HEK293T (cell line): ENCODE data around the gene ARHGAP28.
A peak's percentile ranks its signal among the peaks of the same experiment; 100 is the strongest.

Source experiments
- CTCF ChIA-PET: fragments of 350-600 bp; formaldehyde crosslinking; extraction: SDS; loops from one replicate; lab custom pipeline; 2021; ENCODE audit warnings: antibody characterized with exemption, inconsistent platforms; lab: Yijun Ruan, JAX
- POLR2A ChIA-PET: fragments of 350-600 bp; formaldehyde crosslinking; extraction: SDS; loops from one replicate; lab custom pipeline; 2020; ENCODE audit warnings: antibody characterized with exemption, inconsistent platforms; lab: Yijun Ruan, JAX
- DNase-seq: peaks from one replicate; pipeline ENCODE4 v3.0.0; 2012; ENCODE audit warnings: mixed read lengths; ENCODE audit errors: extremely low spot score
- ARNT ChIP-seq: fragments of 450-650 bp; IDR thresholded peaks from 2 replicates; pipeline ENCODE4 v1.6.1; 2017; ENCODE audit warnings: mild to moderate bottlenecking
- BHLHE40 ChIP-seq: fragments of 450-650 bp; IDR thresholded peaks from 2 replicates; pipeline ENCODE4 v1.6.1; 2016; ENCODE audit warnings: mild to moderate bottlenecking, moderate library complexity, borderline replicate concordance
- CTBP1 ChIP-seq: fragments of 450-650 bp; IDR thresholded peaks from 2 replicates; pipeline ENCODE4 v1.6.1; 2016; ENCODE audit warnings: borderline replicate concordance
- ELF4 ChIP-seq: fragments of 450-650 bp; IDR thresholded peaks from 2 replicates; pipeline ENCODE4 v1.6.1; 2017; ENCODE audit warnings: antibody characterized with exemption
- FOXA1 ChIP-seq: fragments of 450-650 bp; IDR thresholded peaks from 2 replicates; pipeline ENCODE4 v1.6.1; 2016; ENCODE audit warnings: mild to moderate bottlenecking
- FOXK2 ChIP-seq: fragments of 450-650 bp; IDR thresholded peaks from 2 replicates; pipeline ENCODE4 v1.6.1; 2016; ENCODE audit warnings: mild to moderate bottlenecking
- FOXM1 ChIP-seq: fragments of 450-650 bp; IDR thresholded peaks from 2 replicates; pipeline ENCODE4 v1.6.1; 2017; ENCODE audit warnings: mild to moderate bottlenecking, borderline replicate concordance
- HDGF ChIP-seq: fragments of 450-650 bp; IDR thresholded peaks from 2 replicates; pipeline ENCODE4 v1.6.1; 2017; ENCODE audit warnings: antibody characterized with exemption, borderline replicate concordance
- L3MBTL2 ChIP-seq: fragments of 450-650 bp; conservative IDR thresholded peaks from 2 replicates; pipeline ENCODE4 v1.6.1; 2016; ENCODE audit warnings: mild to moderate bottlenecking
- LEF1 ChIP-seq: fragments of 450-650 bp; IDR thresholded peaks from 2 replicates; pipeline ENCODE4 v1.6.1; 2017; ENCODE audit warnings: mild to moderate bottlenecking, borderline replicate concordance
- NFRKB ChIP-seq: fragments of 450-650 bp; IDR thresholded peaks from 2 replicates; pipeline ENCODE4 v1.6.1; 2016; ENCODE audit warnings: mild to moderate bottlenecking, moderate library complexity
- SP1 ChIP-seq: fragments of 450-650 bp; IDR thresholded peaks from 2 replicates; pipeline ENCODE4 v1.6.1; 2017
- SUZ12 ChIP-seq: fragments of 450-650 bp; IDR thresholded peaks from 2 replicates; pipeline ENCODE4 v1.6.1; 2016; ENCODE audit warnings: mild to moderate bottlenecking
- TARDBP ChIP-seq: fragments of 450-650 bp; IDR thresholded peaks from 2 replicates; pipeline ENCODE4 v1.6.1; 2016
- ZNF384 ChIP-seq: fragments of 450-650 bp; IDR thresholded peaks from 2 replicates; pipeline ENCODE4 v1.6.1; 2016
- TF ChIP-seq, protein P1 (sequence below): fragments of 450-650 bp; IDR thresholded peaks from 2 replicates; pipeline ENCODE4 v1.6.1; 2016

The ARHGAP28 gene

DNA sequence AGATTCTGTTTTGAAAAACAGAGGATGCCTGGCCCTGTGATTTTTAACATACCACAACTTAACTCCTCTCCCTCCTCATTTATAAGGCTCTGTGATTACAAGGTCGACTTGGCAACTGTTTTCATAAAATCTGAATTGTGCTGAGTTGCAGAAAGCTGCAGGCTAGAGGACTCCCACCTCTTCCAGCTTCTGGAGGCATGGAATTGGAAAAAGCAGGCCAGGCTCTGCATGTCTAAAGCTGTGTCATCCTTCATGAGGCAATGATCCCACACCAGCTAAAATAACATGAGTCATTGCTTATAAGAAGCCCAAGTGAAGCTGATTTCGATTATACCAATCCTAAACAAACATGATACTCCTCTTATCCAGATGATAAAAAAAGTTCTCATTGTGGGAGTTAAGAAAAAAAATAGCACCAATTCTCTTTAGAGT lies 11.7 kb downstream of the ARHGAP28 start:
- POLR2A ChIA-PET = interaction anchor here (1.3 to 1.4 kb wide), 2 partner anchors 9 to 13 kb away, joined by 4 read pairs; no protein-coding TSS in a partner anchor
- CTCF ChIA-PET = interaction anchor here (0.6 kb wide), 1 partner anchor 294 kb away, joined by 3 read pairs; no protein-coding TSS in a partner anchor
- DNase-seq = peak; percentile 10
- TF ChIP-seq ARNT (no peak), SUZ12 (no peak), FOXA1 (no peak), LEF1 (no peak)
- TF ChIP-seq, protein P1, sequence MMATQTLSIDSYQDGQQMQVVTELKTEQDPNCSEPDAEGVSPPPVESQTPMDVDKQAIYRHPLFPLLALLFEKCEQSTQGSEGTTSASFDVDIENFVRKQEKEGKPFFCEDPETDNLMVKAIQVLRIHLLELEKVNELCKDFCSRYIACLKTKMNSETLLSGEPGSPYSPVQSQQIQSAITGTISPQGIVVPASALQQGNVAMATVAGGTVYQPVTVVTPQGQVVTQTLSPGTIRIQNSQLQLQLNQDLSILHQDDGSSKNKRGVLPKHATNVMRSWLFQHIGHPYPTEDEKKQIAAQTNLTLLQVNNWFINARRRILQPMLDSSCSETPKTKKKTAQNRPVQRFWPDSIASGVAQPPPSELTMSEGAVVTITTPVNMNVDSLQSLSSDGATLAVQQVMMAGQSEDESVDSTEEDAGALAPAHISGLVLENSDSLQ = no peak

DNA sequence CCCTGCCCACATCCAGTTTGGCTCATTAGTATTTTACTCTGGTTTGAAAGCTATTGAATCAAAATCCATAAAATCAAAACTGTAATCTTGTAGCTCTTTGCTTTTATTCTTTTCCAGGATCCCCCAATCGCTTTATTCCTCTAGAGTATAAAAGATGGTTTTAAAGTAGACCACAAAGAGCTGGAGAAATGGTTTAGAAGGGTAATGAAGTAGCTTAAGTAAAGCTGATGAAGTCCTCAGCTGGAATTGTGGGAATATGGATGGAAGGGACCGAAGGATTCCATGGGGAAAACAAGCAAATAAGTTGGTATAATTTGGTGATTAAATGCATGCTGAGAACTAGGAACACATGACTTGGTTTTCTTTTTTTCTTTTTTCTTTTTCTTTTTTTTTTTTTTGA lies 12.3 kb downstream of the ARHGAP28 start:
- no peak for DNase-seq
- CTCF ChIA-PET = interaction anchor here (0.6 kb wide), 1 partner anchor 108 kb away, joined by 3 read pairs; no protein-coding TSS in a partner anchor
- no peak for TF ChIP-seq BHLHE40
- TF ChIP-seq, protein P1 = no peak
- no peak for TF ChIP-seq TARDBP
- TF ChIP-seq SUZ12 = no peak
- no peak for TF ChIP-seq HDGF
- no peak for TF ChIP-seq LEF1
- no peak for TF ChIP-seq SP1
- no peak for TF ChIP-seq ELF4
- POLR2A ChIA-PET = interaction anchor here (1.4 kb wide), 1 partner anchor 10 kb away, joined by 4 read pairs; no protein-coding TSS in a partner anchor

DNA sequence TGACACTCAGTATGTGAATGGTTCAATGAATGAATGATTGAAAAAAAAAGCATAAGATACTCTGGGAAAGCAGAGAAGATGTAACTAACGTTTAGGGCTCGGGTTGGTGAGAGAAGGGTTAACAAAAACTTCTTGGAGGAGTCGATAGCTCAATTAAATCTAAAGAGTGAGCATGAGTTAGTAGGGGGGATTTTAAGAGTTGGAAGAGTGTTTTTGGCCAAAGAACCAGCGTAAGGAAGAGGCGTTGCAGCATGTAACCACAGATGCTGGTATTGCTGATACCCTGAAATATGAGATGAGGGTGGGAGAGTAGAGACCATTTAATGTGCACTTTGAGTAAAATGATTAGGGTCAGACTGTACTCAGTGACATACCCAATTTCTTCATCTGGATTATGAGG lies 14.5 kb downstream of the ARHGAP28 start:
- ChIA-PET POLR2A (no interaction called here), CTCF (no interaction called here)
- no peak for DNase-seq
- no peak for TF ChIP-seq CTBP1
- no peak for TF ChIP-seq ARNT
- no peak for TF ChIP-seq FOXA1
- TF ChIP-seq TARDBP = no peak
- TF ChIP-seq SP1 = no peak
- TF ChIP-seq FOXM1 = no peak
- TF ChIP-seq FOXK2 = no peak
- TF ChIP-seq LEF1 = no peak
- TF ChIP-seq, protein P1 = no peak
- TF ChIP-seq NFRKB = no peak
- no peak for TF ChIP-seq BHLHE40
- no peak for TF ChIP-seq ZNF384
- TF ChIP-seq SUZ12 = no peak

DNA sequence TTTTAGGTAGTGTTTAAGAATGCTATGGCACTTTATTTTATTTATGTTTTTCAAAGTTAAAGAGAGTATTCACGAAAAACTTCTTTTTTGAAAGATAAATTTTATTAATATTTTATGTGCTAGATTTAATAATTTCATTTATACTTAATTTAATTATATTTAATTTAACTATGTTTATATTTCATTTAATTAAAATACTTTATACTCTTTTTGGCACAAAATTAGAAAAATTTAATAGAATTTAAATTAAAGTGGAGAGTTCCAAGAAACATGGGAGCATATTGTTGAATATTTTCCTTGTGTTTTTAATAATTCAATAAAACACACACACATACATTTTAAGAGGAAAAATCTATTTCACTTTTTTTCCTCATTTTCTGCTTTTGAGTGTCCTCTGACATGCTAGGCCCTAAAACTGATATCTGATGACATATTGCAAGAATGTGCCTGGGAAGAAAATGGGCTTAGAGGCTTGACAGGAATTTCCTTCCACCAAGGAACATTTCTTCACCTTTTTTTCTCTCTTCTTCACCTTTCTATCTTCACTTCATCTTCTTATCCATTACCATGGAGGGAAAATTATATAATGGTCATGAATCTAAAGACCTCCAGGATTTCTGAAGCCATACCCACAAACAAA lies 15.4 kb downstream of the ARHGAP28 start:
- POLR2A ChIA-PET = no interaction called here
- no peak for DNase-seq
- CTCF ChIA-PET = no interaction called here
- TF ChIP-seq HDGF (no peak), ELF4 (no peak), FOXM1 (no peak), SUZ12 (no peak)
- TF ChIP-seq, protein P1 = no peak

DNA sequence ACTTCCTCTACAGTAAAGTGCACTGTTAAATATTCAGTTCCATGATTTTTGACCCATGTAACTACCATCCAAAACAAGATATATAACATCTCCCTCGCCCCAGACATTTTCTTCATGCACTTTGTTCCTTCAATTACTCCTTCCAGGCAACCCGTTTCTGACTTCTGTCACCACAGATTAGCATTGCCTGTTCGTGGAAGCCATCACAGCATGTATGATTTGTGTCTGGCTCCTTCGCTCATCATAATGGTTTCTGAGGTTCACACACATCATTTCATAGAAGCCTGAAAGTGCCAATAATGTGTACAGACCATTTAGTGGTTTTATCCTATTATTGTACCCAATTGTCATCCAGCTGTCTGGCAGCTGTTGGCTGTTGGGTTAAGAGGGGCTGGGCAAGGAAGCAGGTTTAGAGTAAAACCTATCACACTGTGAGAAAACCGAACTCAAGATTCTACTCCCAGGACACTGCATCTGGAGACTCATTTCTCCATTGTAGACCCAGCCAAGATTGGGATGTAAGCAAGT lies 16.1 kb downstream of the ARHGAP28 start:
- ChIA-PET POLR2A (no interaction called here), CTCF (no interaction called here)
- no peak for TF ChIP-seq SUZ12
- no peak for TF ChIP-seq CTBP1
- no peak for TF ChIP-seq ELF4
- no peak for TF ChIP-seq LEF1
- no peak for TF ChIP-seq L3MBTL2
- no peak for TF ChIP-seq FOXM1
- TF ChIP-seq BHLHE40 = no peak
- no peak for TF ChIP-seq FOXA1
- TF ChIP-seq FOXK2 = no peak
- TF ChIP-seq HDGF = no peak
- TF ChIP-seq SP1 = no peak
- TF ChIP-seq, protein P1 = no peak
- TF ChIP-seq ZNF384 = no peak
- TF ChIP-seq ARNT = no peak
- TF ChIP-seq NFRKB = no peak
- no peak for TF ChIP-seq TARDBP
- DNase-seq = no peak
